Colonic mucosa (tissue), 4 donors: ENCODE results near the gene DLL4. TPM values are rescaled to one million over a fixed set of nuclear protein-coding genes. Genes with fewer than 3 reads are reported as not detected.

Source experiments
- DNase-seq: peaks from one replicate; pipeline ENCODE4 v3.0.0-alpha.2; 2020
- H3K27ac ChIP-seq: fragments of 200-600 bp; one replicate; pipeline ENCODE4 v1.8.0; 2021
- H3K27me3 ChIP-seq: fragments of 200-600 bp; one replicate; pipeline ENCODE4 v1.8.0; 2021
- H3K36me3 ChIP-seq: fragments of 200-600 bp; one replicate; pipeline ENCODE4 v1.8.0; 2021
- H3K4me1 ChIP-seq: fragments of 200-600 bp; one replicate; pipeline ENCODE4 v1.8.0; 2021; ENCODE audit warnings: mild to moderate bottlenecking
- H3K4me3 ChIP-seq: fragments of 200-600 bp; one replicate; pipeline ENCODE4 v1.8.0; 2021
- H3K9ac ChIP-seq, 2 donors: one replicate each; pipeline ENCODE4 v1.7.0; 2013; ENCODE audit warnings: control low read depth in 2 of 2, low read depth in 2 of 2, low read length in 2 of 2
- H3K9me3 ChIP-seq: fragments of 200-600 bp; one replicate; pipeline ENCODE4 v1.8.0; 2021
- CTCF ChIP-seq: fragments of 200-600 bp; IDR thresholded peaks from one replicate; pipeline ENCODE4 v1.8.0; 2022; ENCODE audit warnings: antibody characterized with exemption, mild to moderate bottlenecking
- intact Hi-C: fragments of 100-400 bp; cut with DNase I; formaldehyde crosslinking; loops from one replicate; pipeline ENCODE4 v1.14.1; 2022
- total RNA-seq, 2 donors: library from RNA; stranded (reverse); fragmentation: NEBNext Ultra II Directional in 1 of 2; extraction: Animal tissue kit (Norgen Biotek cat#: 25700) in 1 of 2; gene quantifications; one replicate each; pipeline ENCODE4 v1.2.1, GENCODE V29; 2021
- donor health status: healthy.
- donor health status: DM: no; HTN: no; CAD: no.
- donor health status: DM: no; HTN: no; CAD: no.

DLL4 gene
- total RNA-seq, 2 donors from 2014 or later: 18.5 to 21.6 TPM

GRCh38 chr15:40927873-40928806 is 1.0 kb upstream of the DLL4 start:
- DNase-seq: peak; percentile 78
- Histone ChIP-seq H3K27me3 (peaks cover 35% of the 10 kb centered on the region), H3K9ac (peak overlapping the region; percentile 57 to 93), H3K36me3 (no peaks in the 10 kb centered on the region), H3K9me3 (no peaks in the 10 kb centered on the region), H3K27ac (peak overlapping the region; percentile 37), H3K4me1 (peaks cover 28% of the 10 kb centered on the region), H3K4me3 (peak overlapping the region; percentile 52)
- TF ChIP-seq CTCF: no peak
- intact Hi-C loops: no loop called here

- intact Hi-C loops: no loop called here
- TF ChIP-seq CTCF: no peak
- H3K9ac ChIP-seq: peak overlapping the region; percentile 79 to 93
- H3K36me3 ChIP-seq: peaks cover 5% of the 10 kb centered on the region
- peak overlapping the region; percentile 52 for H3K4me3 ChIP-seq
- peak overlapping the region; percentile 42 for H3K27ac ChIP-seq
- no peaks in the 10 kb centered on the region for H3K9me3 ChIP-seq
- DNase-seq: peak; percentile 62
- peaks cover 28% of the 10 kb centered on the region for H3K4me1 ChIP-seq
- H3K27me3 ChIP-seq: peaks cover 35% of the 10 kb centered on the region
These were observed 705 bp downstream of the DLL4 start for GRCh38 chr15:40929660-40930429.

- TF ChIP-seq CTCF: peak; percentile 57
These were observed 1.5 kb downstream of the DLL4 start for GRCh38 chr15:40930430-40931299.

GRCh38 chr15:40931300-40932142 is 2.4 kb downstream of the DLL4 start:
- H3K36me3 ChIP-seq: peaks cover 13% of the 10 kb centered on the region
- peaks cover 19% of the 10 kb centered on the region for H3K4me1 ChIP-seq
- H3K9ac ChIP-seq: peak overlapping the region; percentile 59 to 93
- peak overlapping the region; percentile 52 for H3K4me3 ChIP-seq
- H3K9me3 ChIP-seq: no peaks in the 10 kb centered on the region
- intact Hi-C loops: no loop called here
- H3K27ac ChIP-seq: peak overlapping the region; percentile 71
- DNase-seq: peak; percentile 42
- peaks cover 21% of the 10 kb centered on the region for H3K27me3 ChIP-seq
- no peak for TF ChIP-seq CTCF

More at GRCh38 chr15:40930430-40931299, 1.5 kb downstream of the DLL4 start:
- Histone ChIP-seq H3K4me1 (peaks cover 27% of the 10 kb centered on the region), H3K9ac (peak overlapping the region; percentile 59 to 93), H3K36me3 (peaks cover 7% of the 10 kb centered on the region), H3K4me3 (peak overlapping the region; percentile 52), H3K27ac (peak overlapping the region; percentile 71), H3K9me3 (no peaks in the 10 kb centered on the region), H3K27me3 (peaks cover 30% of the 10 kb centered on the region)
- intact Hi-C loops: no loop called here
- DNase-seq: peak; percentile 81
